HEK293 (cell line): Measurements from ENCODE around the gene ABCC3.
A peak's percentile ranks its signal among the peaks of the same experiment; 100 is the strongest.

ENCODE experiments used
- CTCF ChIA-PET: fragments of 350-600 bp; formaldehyde crosslinking; extraction: SDS; loops from one replicate; lab custom pipeline; 2021; ENCODE audit warnings: antibody characterized with exemption; lab: Yijun Ruan, JAX
- POLR2A ChIA-PET: fragments of 300-600 bp; formaldehyde crosslinking; extraction: SDS; loops from one replicate; lab custom pipeline; 2020; ENCODE audit warnings: antibody characterized with exemption, inconsistent platforms; lab: Yijun Ruan, JAX
- H3K27ac ChIP-seq: fragments of 200-500 bp; sonication (Bioruptor generic); 2 replicates; pipeline ENCODE4 v1.5.1; 2014; ENCODE audit warnings: low read depth, low read length, control low read depth, inconsistent platforms; ENCODE audit errors: extremely low read depth
- H3K36me3 ChIP-seq, 2 experiments: fragments of 200-500 bp in 1 of 2; sonication (Bioruptor generic) in 1 of 2; 1 replicate in 1 of 2; 2 replicates in 1 of 2; pipeline ENCODE4 v1.5.1; 2014 to 2017; ENCODE audit warnings: inconsistent platforms in 2 of 2, low read length in 2 of 2; ENCODE audit not compliant: control insufficient read depth in 2 of 2, insufficient read depth in 1 of 2
- H3K4me1 ChIP-seq: fragments of 200-500 bp; sonication (Bioruptor generic); 2 replicates; pipeline ENCODE4 v1.5.1; 2014; ENCODE audit warnings: mild to moderate bottlenecking, low read length, inconsistent platforms; ENCODE audit not compliant: control insufficient read depth, insufficient read depth
- H3K4me3 ChIP-seq: 2 replicates; pipeline ENCODE4 v1.5.1; 2011; ENCODE audit warnings: low read depth, mild to moderate bottlenecking, control low read depth, low read length, moderate library complexity
- H3K9me3 ChIP-seq: fragments of 200-500 bp; sonication (Bioruptor generic); 2 replicates; pipeline ENCODE4 v1.5.1; 2014; ENCODE audit warnings: low read depth, low read length, inconsistent platforms; ENCODE audit not compliant: control insufficient read depth, insufficient read depth
- ELK4 ChIP-seq: IDR thresholded peaks from 2 replicates; pipeline ENCODE4 v1.6.1; 2011; ENCODE audit warnings: mild to moderate bottlenecking, low read depth, low read length, borderline replicate concordance
- FEZF1 ChIP-seq: fragments of 450-650 bp; formaldehyde crosslinking; IDR thresholded peaks from 2 replicates; pipeline ENCODE4 v1.5.1; 2016; ENCODE audit warnings: missing biosample characterization, missing genetic modification characterization
- HIC1 ChIP-seq: fragments of 450-650 bp; formaldehyde crosslinking; IDR thresholded peaks from 2 replicates; pipeline ENCODE4 v1.5.1; 2016; ENCODE audit warnings: missing biosample characterization, missing genetic modification characterization
- HOXA7 ChIP-seq: sonication (generic); formaldehyde crosslinking; IDR thresholded peaks from 2 replicates; pipeline ENCODE4 v1.8.1; 2022; ENCODE audit warnings: missing genetic modification reagents, borderline replicate concordance
- KLF9 ChIP-seq: fragments of 450-650 bp; formaldehyde crosslinking; IDR thresholded peaks from 2 replicates; pipeline ENCODE4 v1.5.1; 2016; ENCODE audit warnings: missing biosample characterization, missing genetic modification characterization, low read depth
- PRDM2 ChIP-seq: fragments of 450-650 bp; formaldehyde crosslinking; IDR thresholded peaks from 2 replicates; pipeline ENCODE4 v1.5.1; 2016; ENCODE audit warnings: missing biosample characterization, missing genetic modification characterization, borderline replicate concordance
- SALL2 ChIP-seq: fragments of 450-650 bp; formaldehyde crosslinking; IDR thresholded peaks from 2 replicates; pipeline ENCODE4 v1.5.0; 2017; ENCODE audit warnings: missing biosample characterization, mild to moderate bottlenecking, missing genetic modification characterization, borderline replicate concordance
- SCRT2 ChIP-seq: fragments of 450-650 bp; formaldehyde crosslinking; IDR thresholded peaks from 2 replicates; pipeline ENCODE4 v1.5.1; 2016; ENCODE audit warnings: missing biosample characterization, missing genetic modification characterization
- ZBTB49 ChIP-seq: fragments of 450-650 bp; formaldehyde crosslinking; IDR thresholded peaks from 2 replicates; pipeline ENCODE4 v1.5.1; 2016; ENCODE audit warnings: missing biosample characterization, missing genetic modification characterization, low read depth
- ZFHX2 ChIP-seq: fragments of 450-650 bp; formaldehyde crosslinking; conservative IDR thresholded peaks from 2 replicates; pipeline ENCODE4 v1.5.1; 2016; ENCODE audit warnings: missing biosample characterization, missing genetic modification characterization
- ZNF214 ChIP-seq: fragments of 450-650 bp; formaldehyde crosslinking; IDR thresholded peaks from 2 replicates; pipeline ENCODE4 v1.5.1; 2017; ENCODE audit warnings: missing biosample characterization, mild to moderate bottlenecking, missing genetic modification characterization, borderline replicate concordance
- ZNF366 ChIP-seq: fragments of 450-650 bp; formaldehyde crosslinking; conservative IDR thresholded peaks from 2 replicates; pipeline ENCODE4 v1.5.1; 2016; ENCODE audit warnings: missing biosample characterization, missing genetic modification characterization
- ZNF398 ChIP-seq: fragments of 450-650 bp; formaldehyde crosslinking; IDR thresholded peaks from 2 replicates; pipeline ENCODE4 v1.5.1; 2017; ENCODE audit warnings: missing biosample characterization, missing genetic modification characterization
- ZNF558 ChIP-seq: fragments of 450-650 bp; formaldehyde crosslinking; IDR thresholded peaks from 2 replicates; pipeline ENCODE4 v1.5.1; 2016; ENCODE audit warnings: missing biosample characterization, missing genetic modification characterization
- ZSCAN18 ChIP-seq: fragments of 450-650 bp; formaldehyde crosslinking; IDR thresholded peaks from 2 replicates; pipeline ENCODE4 v1.5.1; 2016; ENCODE audit warnings: missing biosample characterization, missing genetic modification characterization

ABCC3 gene

GRCh38 chr17:50638966-50639713 lies 4.5 kb downstream of the ABCC3 start (continued):
- TF ChIP-seq SALL2: no peak
- no peak for TF ChIP-seq SCRT2 (tag by site-specific recombination)
- TF ChIP-seq HIC1 (tag by site-specific recombination): no peak
- no peak for TF ChIP-seq ZNF214 (tag by site-specific recombination)
- peak; percentile 85 for TF ChIP-seq ZNF398 (tag by site-specific recombination)
- no peak for TF ChIP-seq ZNF558
- no peak for TF ChIP-seq ZSCAN18 (tag by site-specific recombination)
- peak; percentile 90 for TF ChIP-seq ZNF366 (tag by site-specific recombination)
- no peak for TF ChIP-seq ELK4
- no peak for TF ChIP-seq KLF9 (tag by site-specific recombination)
- TF ChIP-seq ZBTB49 (tag by site-specific recombination): no peak
- peak; percentile 73 for TF ChIP-seq FEZF1 (tag by site-specific recombination)
- no peak for TF ChIP-seq HOXA7 (CRISPR knock-in tag)
- TF ChIP-seq, all 188 proteins: peak for 36

- no peak overlapping the region for H3K27ac ChIP-seq
- CTCF ChIA-PET: interaction anchor here (0.8 to 7.5 kb wide), 12 partner anchors 11 to 244 kb away, joined by 3 to 130 read pairs (median 3); partner anchors contain the start of gene LRRC59
- POLR2A ChIA-PET: no interaction called here
- TF ChIP-seq ZBTB49 (tag by site-specific recombination): no peak
- TF ChIP-seq HOXA7 (CRISPR knock-in tag): no peak
- no peak for TF ChIP-seq PRDM2 (tag by site-specific recombination)
- peak; percentile 47; the same call in 1 of the 2 replicates for TF ChIP-seq ZFHX2 (tag by site-specific recombination)
These were observed 6.1 kb downstream of the ABCC3 start for GRCh38 chr17:50640686-50641351.

More at GRCh38 chr17:50640686-50641351, 6.1 kb downstream of the ABCC3 start:
- no peaks in the 10 kb centered on the region for H3K36me3 ChIP-seq
- no peak overlapping the region for H3K4me3 ChIP-seq
- peaks cover 3% of the 10 kb centered on the region for H3K4me1 ChIP-seq
- no peaks in the 10 kb centered on the region for H3K9me3 ChIP-seq
